Spleen (tissue), 7 donors: ENCODE measurements around the gene PIGM.

Experiments used
- CTCF ChIP-seq, 11 experiments: fragments of 200-600 bp in 7 of 11; fragments of 450-650 bp in 4 of 11; sonication (generic) in 4 of 11; IDR thresholded peaks in 8 of 11; conservative IDR thresholded peaks in 3 of 11; 1 replicate in 7 of 11; 2 replicates in 4 of 11; pipeline versions ENCODE4 v1.4.0 to v1.8.0; 2016 to 2021; ENCODE audit warnings: antibody characterized with exemption in 11 of 11, inconsistent platforms in 4 of 11, mild to moderate bottlenecking in 1 of 11
- POLR2A ChIP-seq, 3 donors: fragments of 450-650 bp; IDR thresholded peaks; one replicate each; pipeline ENCODE4 v1.5.1; 2017; ENCODE audit warnings: antibody characterized with exemption in 3 of 3, mild to moderate bottlenecking in 1 of 3
- POLR2AphosphoS5 ChIP-seq, 3 donors: sonication (generic); formaldehyde crosslinking; IDR thresholded peaks; one replicate each; pipeline ENCODE4 v1.5.1; 2017; ENCODE audit warnings: antibody characterized with exemption in 3 of 3
- donor health status: DM: no; HTN: no; CAD: no; lungs with moderate emphysema.
- donor health status: DM: no; HTN: no; CAD: no.
- donor health status: DM: no; HTN: no; CAD: no.

GRCh38 chr1:160062230-160062532 is 30.4 kb upstream of the PIGM start:
- TF ChIP-seq CTCF (IDR thresholded peaks at IDR 0.05 in 8 of 11, conservative IDR thresholded peaks at IDR 0.05 in 3 of 11) (no peak), POLR2A (IDR thresholded peaks at IDR 0.05) (no peak), POLR2AphosphoS5 (IDR thresholded peaks at IDR 0.05) (no peak)
